DOHH2 (cell line): Measurements from ENCODE around the gene USF1.

ENCODE experiments used
- H3F3A ChIP-seq: fragments of 200-600 bp; sonication (generic), shearing (Covaris generic); 2 replicates; pipeline ENCODE4 v1.6.0; 2016; ENCODE audit warnings: antibody characterized with exemption, mild to moderate bottlenecking; ENCODE audit not compliant: control insufficient read depth, insufficient read depth
- H3K27ac ChIP-seq: fragments of 200-600 bp; sonication (generic); 2 replicates; pipeline ENCODE4 v1.5.1; 2014; ENCODE audit warnings: low read depth, mild to moderate bottlenecking, low read length, moderate library complexity
- H3K27me3 ChIP-seq: fragments of 200-600 bp; sonication (generic); 2 replicates; pipeline ENCODE4 v1.6.1; 2014; ENCODE audit warnings: mild to moderate bottlenecking, low read length, mixed read lengths; ENCODE audit not compliant: control insufficient read depth
- H3K36me3 ChIP-seq: fragments of 200-600 bp; sonication (generic); 2 replicates; pipeline ENCODE4 v1.6.1; 2014; ENCODE audit warnings: mild to moderate bottlenecking, low read length, moderate library complexity, mixed read lengths; ENCODE audit not compliant: control insufficient read depth
- H3K4me1 ChIP-seq: fragments of 200-600 bp; sonication (generic); 2 replicates; pipeline ENCODE4 v1.6.1; 2014; ENCODE audit warnings: mild to moderate bottlenecking, low read length, mixed read lengths; ENCODE audit not compliant: control insufficient read depth
- H3K4me2 ChIP-seq: fragments of 200-600 bp; sonication (generic); 2 replicates; pipeline ENCODE4 v1.6.0; 2014; ENCODE audit warnings: mild to moderate bottlenecking, low read length, moderate library complexity
- H3K4me3 ChIP-seq: fragments of 200-600 bp; sonication (generic); 2 replicates; pipeline ENCODE4 v1.5.1; 2014; ENCODE audit warnings: mild to moderate bottlenecking, low read length, mixed read lengths
- H3K79me2 ChIP-seq: fragments of 200-600 bp; sonication (generic); 2 replicates; pipeline ENCODE4 v1.6.1; 2014; ENCODE audit warnings: mild to moderate bottlenecking, low read length, mixed read lengths; ENCODE audit not compliant: control insufficient read depth
- H3K9me2 ChIP-seq: fragments of 200-600 bp; sonication (generic); replicated peaks from 2 replicates; pipeline ENCODE4 v1.6.1; 2014; ENCODE audit warnings: mild to moderate bottlenecking, low read length, mixed read lengths; ENCODE audit not compliant: control insufficient read depth
- H3K9me3 ChIP-seq: fragments of 200-600 bp; sonication (generic); 2 replicates; pipeline ENCODE4 v1.6.1; 2014; ENCODE audit warnings: antibody characterized with exemption, low read length, mixed read lengths; ENCODE audit not compliant: control insufficient read depth, insufficient read depth
- H4K20me1 ChIP-seq: fragments of 200-600 bp; sonication (generic); 2 replicates; pipeline ENCODE4 v1.6.0; 2014; ENCODE audit warnings: low read depth, mild to moderate bottlenecking, antibody characterized with exemption, low read length, moderate library complexity; ENCODE audit not compliant: control insufficient read depth, insufficient read depth
- EZH2phosphoT487 ChIP-seq: fragments of 200-600 bp; sonication (generic); IDR thresholded peaks from 2 replicates; pipeline ENCODE4 v1.6.1; 2017; ENCODE audit warnings: borderline replicate concordance, mild to moderate bottlenecking, antibody characterized with exemption, low read length, moderate library complexity, mixed read lengths
- TF ChIP-seq, protein P1 (sequence below): fragments of 200-600 bp; sonication (generic); IDR thresholded peaks from one replicate; pipeline ENCODE4 v1.5.1; 2014; ENCODE audit warnings: antibody characterized with exemption, mild to moderate bottlenecking, low read depth, low read length; ENCODE audit not compliant: poor library complexity, severe bottlenecking

Gene USF1

DNA sequence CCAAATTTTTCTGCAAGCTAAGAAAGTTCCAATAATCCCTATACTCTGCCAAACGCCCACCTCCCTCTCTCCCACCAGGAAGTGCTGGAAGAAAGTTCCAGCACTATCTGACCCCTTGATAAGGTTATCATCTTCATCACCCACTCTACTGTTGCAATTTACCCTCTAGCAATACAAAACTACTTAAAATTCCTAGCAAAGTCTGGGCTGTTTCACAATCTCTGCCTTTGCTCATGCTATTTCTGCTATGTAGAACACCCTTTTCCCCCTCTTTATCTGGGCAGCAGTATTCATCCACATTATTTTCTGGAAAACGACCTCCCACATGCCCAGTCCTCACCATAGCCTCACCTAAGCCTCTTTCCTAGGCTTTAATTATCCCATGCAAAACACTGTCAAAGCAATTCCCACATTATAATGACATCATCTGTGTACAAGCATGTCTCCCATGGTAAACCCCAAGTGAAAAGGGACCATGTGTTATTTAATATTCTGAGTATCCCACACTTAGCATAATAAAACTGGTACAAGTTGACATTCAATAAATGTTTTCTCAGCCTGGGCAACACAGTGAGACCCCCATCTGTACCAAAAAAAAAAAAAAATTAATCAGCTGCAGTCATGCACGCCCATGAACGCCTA, 36.8 kb downstream of the USF1 start:
- Histone ChIP-seq H3K4me2 (no peak overlapping the region), H3K4me1 (peaks cover 21% of the 10 kb centered on the region), H3K27ac (no peak overlapping the region), H3K9me2 (no peaks in the 10 kb centered on the region), H3K4me3 (no peak overlapping the region), H3K27me3 (no peaks in the 10 kb centered on the region), H3K36me3 (0 out of 2 replicates have a peak, but pooled peaks cover 3% of the 10 kb centered on the region), H3K79me2 (peaks cover 9% of the 10 kb centered on the region; the same call in 1 of the 2 replicates), H4K20me1 (no peaks in the 10 kb centered on the region), H3K9me3 (no peaks in the 10 kb centered on the region), H3F3A (peaks cover 4% of the 10 kb centered on the region)
- TF ChIP-seq, protein P1, sequence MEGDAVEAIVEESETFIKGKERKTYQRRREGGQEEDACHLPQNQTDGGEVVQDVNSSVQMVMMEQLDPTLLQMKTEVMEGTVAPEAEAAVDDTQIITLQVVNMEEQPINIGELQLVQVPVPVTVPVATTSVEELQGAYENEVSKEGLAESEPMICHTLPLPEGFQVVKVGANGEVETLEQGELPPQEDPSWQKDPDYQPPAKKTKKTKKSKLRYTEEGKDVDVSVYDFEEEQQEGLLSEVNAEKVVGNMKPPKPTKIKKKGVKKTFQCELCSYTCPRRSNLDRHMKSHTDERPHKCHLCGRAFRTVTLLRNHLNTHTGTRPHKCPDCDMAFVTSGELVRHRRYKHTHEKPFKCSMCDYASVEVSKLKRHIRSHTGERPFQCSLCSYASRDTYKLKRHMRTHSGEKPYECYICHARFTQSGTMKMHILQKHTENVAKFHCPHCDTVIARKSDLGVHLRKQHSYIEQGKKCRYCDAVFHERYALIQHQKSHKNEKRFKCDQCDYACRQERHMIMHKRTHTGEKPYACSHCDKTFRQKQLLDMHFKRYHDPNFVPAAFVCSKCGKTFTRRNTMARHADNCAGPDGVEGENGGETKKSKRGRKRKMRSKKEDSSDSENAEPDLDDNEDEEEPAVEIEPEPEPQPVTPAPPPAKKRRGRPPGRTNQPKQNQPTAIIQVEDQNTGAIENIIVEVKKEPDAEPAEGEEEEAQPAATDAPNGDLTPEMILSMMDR = no peak
- no peak for TF ChIP-seq EZH2phosphoT487

DNA sequence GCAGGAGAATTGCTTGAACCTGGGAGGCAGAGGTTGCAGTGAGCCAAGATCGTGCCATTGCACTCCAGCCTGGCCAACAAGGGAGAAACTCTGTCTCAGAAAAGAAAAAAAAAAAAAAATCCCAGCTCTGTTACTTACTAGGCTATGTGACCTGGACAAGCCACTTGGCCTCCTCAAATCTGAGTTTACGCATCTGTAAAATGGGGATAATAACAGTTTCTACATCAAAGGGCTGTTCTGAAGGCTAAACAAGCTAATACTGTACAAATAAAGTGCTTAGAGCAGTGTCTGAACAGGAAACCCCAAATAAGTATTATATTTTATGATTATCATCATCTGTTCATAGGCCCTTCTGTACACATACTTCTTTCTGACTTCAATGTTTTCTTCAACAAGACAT, 38.4 kb downstream of the USF1 start:
- Histone ChIP-seq H3K79me2 (0 out of 2 replicates have a peak, but pooled peaks cover 2% of the 10 kb centered on the region), H3K27me3 (no peaks in the 10 kb centered on the region), H3K27ac (no peak overlapping the region), H3K9me3 (no peaks in the 10 kb centered on the region), H3K4me3 (no peak overlapping the region), H3K9me2 (no peaks in the 10 kb centered on the region), H3K4me1 (peaks cover 5% of the 10 kb centered on the region), H3K4me2 (no peak overlapping the region), H3F3A (0 out of 2 replicates have a peak, but pooled peaks cover 3% of the 10 kb centered on the region), H4K20me1 (no peaks in the 10 kb centered on the region), H3K36me3 (no peaks in the 10 kb centered on the region)
- TF ChIP-seq EZH2phosphoT487 = no peak
- TF ChIP-seq, protein P1 = no peak

DNA sequence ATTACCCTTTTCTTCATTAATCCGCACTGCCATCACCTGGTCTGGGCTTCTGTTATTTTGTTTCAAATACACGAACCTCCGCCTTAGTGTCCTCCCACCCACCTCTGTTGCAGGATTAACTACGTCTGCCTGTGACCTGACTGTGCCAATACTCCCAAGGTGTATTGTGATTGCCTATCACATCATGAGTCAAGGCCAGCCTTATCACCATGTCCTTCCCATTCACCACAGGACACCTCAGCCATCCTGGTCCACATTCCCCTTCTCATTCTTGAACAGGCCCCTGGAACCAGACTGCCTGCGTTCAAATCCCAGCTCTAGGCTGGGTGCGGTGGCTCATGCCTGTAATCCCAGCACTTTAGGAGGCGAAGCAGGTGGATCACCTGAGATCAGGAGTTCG, 39.2 kb downstream of the USF1 start:
- Histone ChIP-seq H3K27me3 (no peaks in the 10 kb centered on the region), H3K4me2 (no peak overlapping the region), H4K20me1 (no peaks in the 10 kb centered on the region), H3K27ac (no peak overlapping the region), H3K4me1 (no peaks in the 10 kb centered on the region), H3K36me3 (no peaks in the 10 kb centered on the region), H3K9me3 (no peaks in the 10 kb centered on the region), H3F3A (0 out of 2 replicates have a peak, but pooled peaks cover 3% of the 10 kb centered on the region), H3K4me3 (no peak overlapping the region), H3K9me2 (no peaks in the 10 kb centered on the region), H3K79me2 (0 out of 2 replicates have a peak, but pooled peaks cover 2% of the 10 kb centered on the region)
- TF ChIP-seq EZH2phosphoT487 = no peak
- TF ChIP-seq, protein P1 = no peak
